Lung (tissue), 12 donors: ENCODE results near the gene C9orf153. TPM values are rescaled to one million over a fixed set of nuclear protein-coding genes. Genes with fewer than 3 reads are reported as not detected.

Experiments used
- ATAC-seq: fragments of 200-7000 bp; cut with Tn5 transposase; one replicate; pipeline ENCODE4 v1.9.1; 2020; ENCODE audit warnings: moderate number of reproducible peaks; ENCODE audit not compliant: insufficient read depth, low FRiP score
- DNase-seq, 3 donors: peaks; one replicate each; pipeline ENCODE4 v3.0.0-alpha.2; 2013 to 2017
- H3K27ac ChIP-seq, 2 donors: one replicate each; pipeline ENCODE4 v1.5.1; 2013; ENCODE audit warnings: mild to moderate bottlenecking in 2 of 2, moderate library complexity in 2 of 2, control low read depth in 1 of 2, inconsistent platforms in 1 of 2, low read depth in 1 of 2, low read length in 1 of 2
- H3K27me3 ChIP-seq, 3 donors: one replicate each; pipeline ENCODE4 v1.5.1; 2013; ENCODE audit warnings: low read length in 2 of 3; ENCODE audit not compliant: control insufficient read depth in 3 of 3, insufficient read depth in 3 of 3
- H3K36me3 ChIP-seq, 4 donors: one replicate each; pipeline ENCODE4 v1.5.1; 2013; ENCODE audit warnings: low read length in 4 of 4, mild to moderate bottlenecking in 1 of 4, moderate library complexity in 1 of 4; ENCODE audit not compliant: control insufficient read depth in 4 of 4, insufficient read depth in 4 of 4
- H3K4me1 ChIP-seq, 5 donors: one replicate each; pipeline ENCODE4 v1.5.1; 2013; ENCODE audit warnings: low read length in 5 of 5, mild to moderate bottlenecking in 2 of 5, moderate library complexity in 1 of 5; ENCODE audit not compliant: control insufficient read depth in 5 of 5, insufficient read depth in 5 of 5
- H3K4me3 ChIP-seq: one replicate; pipeline ENCODE4 v1.5.1; 2013; ENCODE audit warnings: mild to moderate bottlenecking, control low read depth, moderate library complexity
- H3K9ac ChIP-seq, 2 donors: one replicate each; pipeline ENCODE4 v1.5.1; 2013; ENCODE audit warnings: low read length in 2 of 2, control low read depth in 1 of 2; ENCODE audit not compliant: insufficient read depth in 1 of 2
- H3K9me3 ChIP-seq, 4 donors: one replicate each; pipeline ENCODE4 v1.5.1; 2013; ENCODE audit warnings: low read length in 3 of 4, mild to moderate bottlenecking in 1 of 4, moderate library complexity in 1 of 4; ENCODE audit not compliant: control insufficient read depth in 4 of 4, insufficient read depth in 3 of 4
- WGBS, 2 donors: extraction: QIAGEN DNeasy Blood & Tissue Kit; methylation state at CpG; one replicate each; pipeline ENCODE4 v1.1.7; 2013; 5-methylcytosine and 5-hydroxymethylcytosine counted together
- polyA plus RNA-seq, 2 donors: library from polyadenylated mRNA; stranded (reverse); fragments of 200-250 nt; gene quantifications; one replicate each; pipeline ENCODE4 v1.2.1, GENCODE V29; 2013
- total RNA-seq, 2 donors: library from RNA; depleted of rRNA in 1 of 2; stranded (reverse); fragments of >200 nt in 1 of 2; gene quantifications; one replicate each; pipeline ENCODE4 v1.2.1, GENCODE V29; 2014 to 2021
- TF ChIP-seq, protein P1 (sequence below): IDR thresholded peaks from 2 replicates; pipeline ENCODE4 v1.5.1; 2012; ENCODE audit warnings: mild to moderate bottlenecking; ENCODE audit errors: control extremely low read depth, extremely low read depth
- donor health status: control.
- donor health status: control.
- donor health status: Bipolar disorder and iron deficiency.
- donor health status: healthy.
- donor health status: DM: yes; HTN: yes; CAD: no.

Gene C9orf153
- total and polyA plus RNA-seq, 4 donors: 0.02 to 2.7 (median 0.19) TPM

DNA sequence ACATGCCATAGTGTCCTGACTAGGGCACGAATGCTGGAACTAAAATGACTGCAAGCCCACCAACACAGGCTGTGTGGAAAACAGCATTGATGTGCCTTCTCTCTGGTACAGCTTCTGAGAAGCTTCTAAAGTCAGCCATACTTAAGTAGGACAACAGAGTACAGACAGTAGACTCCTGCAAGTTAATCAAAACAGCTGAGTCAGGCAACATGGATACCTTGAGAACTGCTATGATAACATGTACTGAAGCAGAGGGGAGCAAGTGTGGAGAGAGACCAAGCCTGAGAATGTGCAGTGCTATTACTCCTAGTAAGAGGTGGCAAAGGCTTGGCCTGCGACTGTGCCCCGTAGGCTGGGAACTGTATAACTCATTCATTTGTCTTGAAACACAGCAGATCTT lies 20.4 kb upstream of the C9orf153 start:
- Histone ChIP-seq H3K4me1 (peaks cover 6 to 27% (median 13%) of the 10 kb centered on the region in 5 donors), H3K9ac (no peak overlapping the region), H3K27me3 (no peaks in the 10 kb centered on the region), H3K36me3 (peaks cover 0 to 3% (median 1%) of the 10 kb centered on the region in 4 donors), H3K9me3 (no peaks in the 10 kb centered on the region), H3K4me3 (no peak overlapping the region), H3K27ac (no peak overlapping the region)
- ATAC-seq (no peak), DNase-seq (no peak)
- WGBS, 2 donors: 94 to 96% methylated on average over 3 of the region's 3 CpGs
- TF ChIP-seq, protein P1, sequence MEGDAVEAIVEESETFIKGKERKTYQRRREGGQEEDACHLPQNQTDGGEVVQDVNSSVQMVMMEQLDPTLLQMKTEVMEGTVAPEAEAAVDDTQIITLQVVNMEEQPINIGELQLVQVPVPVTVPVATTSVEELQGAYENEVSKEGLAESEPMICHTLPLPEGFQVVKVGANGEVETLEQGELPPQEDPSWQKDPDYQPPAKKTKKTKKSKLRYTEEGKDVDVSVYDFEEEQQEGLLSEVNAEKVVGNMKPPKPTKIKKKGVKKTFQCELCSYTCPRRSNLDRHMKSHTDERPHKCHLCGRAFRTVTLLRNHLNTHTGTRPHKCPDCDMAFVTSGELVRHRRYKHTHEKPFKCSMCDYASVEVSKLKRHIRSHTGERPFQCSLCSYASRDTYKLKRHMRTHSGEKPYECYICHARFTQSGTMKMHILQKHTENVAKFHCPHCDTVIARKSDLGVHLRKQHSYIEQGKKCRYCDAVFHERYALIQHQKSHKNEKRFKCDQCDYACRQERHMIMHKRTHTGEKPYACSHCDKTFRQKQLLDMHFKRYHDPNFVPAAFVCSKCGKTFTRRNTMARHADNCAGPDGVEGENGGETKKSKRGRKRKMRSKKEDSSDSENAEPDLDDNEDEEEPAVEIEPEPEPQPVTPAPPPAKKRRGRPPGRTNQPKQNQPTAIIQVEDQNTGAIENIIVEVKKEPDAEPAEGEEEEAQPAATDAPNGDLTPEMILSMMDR: no peak

DNA sequence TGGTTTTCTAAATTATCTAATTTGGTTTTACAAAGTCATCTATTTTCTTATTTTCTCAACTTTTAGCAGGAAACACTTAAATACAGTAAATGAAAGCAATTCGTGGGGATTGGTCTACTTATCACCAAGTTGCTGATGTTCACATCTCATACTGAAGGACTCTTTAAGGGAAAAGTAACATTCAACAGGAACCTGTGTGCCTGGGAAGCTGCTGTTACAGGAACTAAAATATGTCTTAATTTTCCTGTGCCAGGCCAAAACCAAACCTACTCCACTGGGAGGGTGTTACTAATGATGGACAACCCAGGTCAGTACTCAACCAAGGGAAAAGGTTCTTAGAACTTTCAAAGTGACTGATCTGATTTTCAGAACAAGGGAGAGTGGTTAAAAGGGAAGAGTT lies 17.6 kb upstream of the C9orf153 start:
- ATAC-seq: no peak
- TF ChIP-seq, protein P1: no peak
- Histone ChIP-seq H3K27me3 (no peaks in the 10 kb centered on the region), H3K9ac (no peak overlapping the region), H3K36me3 (peaks cover 9 to 13% (median 11%) of the 10 kb centered on the region in 4 donors), H3K9me3 (no peaks in the 10 kb centered on the region), H3K4me1 (peaks cover 0 to 26% (median 10%) of the 10 kb centered on the region in 5 donors), H3K27ac (no peak overlapping the region), H3K4me3 (no peak overlapping the region)
- DNase-seq: no peak
- whole genome bisulfite sequencing, 2 donors: 20 to 28% methylated on average over 1 of the region's 1 CpG

DNA sequence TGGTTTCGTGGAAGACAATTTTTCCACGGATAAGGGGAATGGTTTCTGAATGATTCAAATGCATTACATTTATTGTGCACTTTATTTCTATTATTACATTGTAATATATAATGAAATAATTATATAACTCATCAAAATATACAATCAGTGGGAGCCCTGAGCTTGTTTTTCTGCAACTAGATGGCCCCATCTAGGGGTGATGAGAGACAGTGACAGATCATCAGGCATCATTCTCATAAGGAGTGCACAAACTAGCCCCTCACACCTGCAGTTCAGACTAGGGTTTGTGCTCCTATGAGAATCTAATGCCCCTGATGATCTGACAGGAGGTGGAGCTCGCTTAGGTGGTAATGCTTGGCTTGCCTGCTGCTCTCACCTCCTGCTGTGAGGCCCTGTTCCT lies 16.5 kb upstream of the C9orf153 start:
- 89 to 96% methylated on average over 3 of the region's 3 CpGs for WGBS, 2 donors
- Histone ChIP-seq H3K27ac (no peak overlapping the region), H3K4me3 (no peak overlapping the region), H3K36me3 (peaks cover 11 to 24% (median 17%) of the 10 kb centered on the region in 4 donors), H3K9me3 (no peaks in the 10 kb centered on the region), H3K9ac (no peak overlapping the region), H3K27me3 (no peaks in the 10 kb centered on the region), H3K4me1 (peaks cover 0 to 20% (median 10%) of the 10 kb centered on the region in 5 donors)
- ATAC-seq (no peak), DNase-seq (peak in 1 of 3 donors; percentile 21)
- TF ChIP-seq, protein P1: no peak
